ENCODE data around the gene ATP2B2. TPM values are rescaled to one million over a fixed set of nuclear protein-coding genes. Genes with fewer than 3 reads are reported as not detected.

Gene ATP2B2
- total RNA-seq, 1 experiment from 2014 or later: not detected

DNA sequence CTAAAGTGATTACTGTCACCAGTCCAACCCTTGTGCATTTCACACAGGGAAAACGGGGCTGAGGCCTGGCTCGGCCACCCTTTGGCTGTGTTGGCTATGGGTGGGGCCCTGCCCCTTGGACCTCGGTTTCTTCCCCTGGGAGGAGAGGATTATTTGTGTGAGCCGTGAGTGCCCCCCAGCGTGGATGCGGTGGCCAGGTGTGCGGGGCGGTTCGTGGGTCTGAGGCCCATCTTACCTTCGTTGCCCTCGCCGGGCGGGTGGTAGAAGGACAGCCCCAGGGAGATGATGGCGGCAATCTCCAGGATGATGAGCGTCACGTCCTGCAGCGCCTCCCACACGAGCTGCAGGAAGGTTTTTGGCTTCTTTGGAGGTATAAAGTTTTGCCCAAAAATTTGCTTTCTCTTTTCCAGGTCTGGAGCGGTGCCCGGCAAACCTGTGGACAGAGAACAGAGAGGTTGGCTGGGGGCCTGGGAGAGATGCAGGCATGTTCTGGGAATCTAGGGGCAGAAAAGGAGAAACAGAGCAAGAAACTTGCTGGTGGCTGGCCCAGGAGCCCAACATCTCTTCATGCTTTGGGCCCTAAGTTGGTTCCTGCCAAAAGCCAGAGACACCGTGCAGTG is 94.9 kb downstream of the ATP2B2 start:
- Histone ChIP-seq H3K9me3 (ENCODE audit: control insufficient read depth in 1 of 2, insufficient read depth in 1 of 2, low read depth in 1 of 2, low read length in 2 of 2) (no peaks in the 10 kb centered on the region), H4K20me1 (ENCODE audit: insufficient read depth) (no peaks in the 10 kb centered on the region), H3K79me2 (ENCODE audit: insufficient read depth, low read length) (no peaks in the 10 kb centered on the region), H3K27me3 (ENCODE audit: insufficient read depth, low read length) (no peaks in the 10 kb centered on the region; the same call in 1 of the 2 replicates), H3K9ac (ENCODE audit: low read length) (no peak overlapping the region), H3K36me3 (ENCODE audit: control insufficient read depth in 1 of 2, insufficient read depth in 2 of 2, low read length in 2 of 2) (no peaks in the 10 kb centered on the region), H3K4me2 (ENCODE audit: low read length) (no peak overlapping the region), H2AFZ (ENCODE audit: low read depth, low read length, poor library complexity, severe bottlenecking) (no peak overlapping the region), H3K27ac (ENCODE audit: low read depth, low read length) (no peak overlapping the region), H3K4me3 (replicated peaks in 1 of 2; ENCODE audit: low read depth in 1 of 2, low read length in 2 of 2) (no peak overlapping the region), H3K4me1 (ENCODE audit: control insufficient read depth in 1 of 2, insufficient read depth in 2 of 2, low read length in 2 of 2) (no peaks in the 10 kb centered on the region), H3K9me2 (ENCODE audit: insufficient read depth) (no peaks in the 10 kb centered on the region)
- ChIA-PET POLR2A (no interaction called here), RAD21 (ENCODE audit: low non-redundant PET in 1 of 2, low total read pairs in 2 of 2, uncharacterized antibody in 2 of 2, unreplicated experiment in 2 of 2) (no interaction called here), CTCF (no interaction called here)
- intact Hi-C loops (cut with micrococcal nuclease): no loop called here
- TF ChIP-seq YY1 (IDR thresholded peaks at IDR 0.05; ENCODE audit: extremely low read depth, insufficient replicate concordance, low read depth, low read length): no peak
- TF ChIP-seq EZH2 (IDR thresholded peaks at IDR 0.05): no peak
- TF ChIP-seq ZNF274 (IDR thresholded peaks at IDR 0.05; ENCODE audit: low read depth, low read length): no peak
- TF ChIP-seq, protein P1, sequence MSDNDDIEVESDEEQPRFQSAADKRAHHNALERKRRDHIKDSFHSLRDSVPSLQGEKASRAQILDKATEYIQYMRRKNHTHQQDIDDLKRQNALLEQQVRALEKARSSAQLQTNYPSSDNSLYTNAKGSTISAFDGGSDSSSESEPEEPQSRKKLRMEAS (IDR thresholded peaks at IDR 0.05): no peak
- no peak for TF ChIP-seq CEBPB (IDR thresholded peaks at IDR 0.05; ENCODE audit: low read depth)
- no peak for TF ChIP-seq ZFX (IDR thresholded peaks at IDR 0.05)
- ATAC-seq: no peak
- BruUV-seq (replicated peaks): no TSS peak
- no peak for DNase-seq (ENCODE audit: low read depth, low spot score)

DNA sequence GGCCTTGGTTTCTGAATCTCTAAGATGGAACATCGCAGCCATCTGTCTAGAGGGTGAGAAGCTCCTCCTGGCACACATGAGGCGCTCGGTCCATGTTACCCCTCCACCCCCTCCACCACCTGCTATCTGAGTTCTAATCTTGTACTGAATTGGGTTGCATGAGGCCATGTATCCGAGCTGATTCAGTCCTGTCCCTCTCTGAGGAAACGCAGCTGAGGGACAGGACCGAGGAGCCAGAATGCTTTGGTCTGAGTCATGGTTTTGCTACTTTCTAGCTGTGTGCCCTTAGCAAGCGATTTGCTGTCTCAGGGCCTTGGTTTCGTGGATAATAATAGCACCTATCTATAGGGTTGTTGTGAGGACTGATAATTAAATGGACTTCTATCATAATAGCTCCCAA is 96.7 kb downstream of the ATP2B2 start:
- intact Hi-C loops (cut with micrococcal nuclease): no loop called here
- POLR2A ChIA-PET: no interaction called here
- RAD21 ChIA-PET (ENCODE audit: low non-redundant PET in 1 of 2, low total read pairs in 2 of 2, uncharacterized antibody in 2 of 2, unreplicated experiment in 2 of 2): no interaction called here

More for the DNA sequence above, 96.7 kb downstream of the ATP2B2 start:
- BruUV-seq (replicated peaks): no TSS peak
- Histone ChIP-seq H3K9me2 (ENCODE audit: insufficient read depth) (no peaks in the 10 kb centered on the region), H3K36me3 (ENCODE audit: control insufficient read depth in 1 of 2, insufficient read depth in 2 of 2, low read length in 2 of 2) (no peaks in the 10 kb centered on the region), H3K4me2 (ENCODE audit: low read length) (no peak overlapping the region), H3K9me3 (ENCODE audit: control insufficient read depth in 1 of 2, insufficient read depth in 1 of 2, low read depth in 1 of 2, low read length in 2 of 2) (no peaks in the 10 kb centered on the region), H3K79me2 (ENCODE audit: insufficient read depth, low read length) (no peaks in the 10 kb centered on the region), H4K20me1 (ENCODE audit: insufficient read depth) (no peaks in the 10 kb centered on the region), H3K27ac (ENCODE audit: low read depth, low read length) (no peak overlapping the region), H3K27me3 (ENCODE audit: insufficient read depth, low read length) (no peaks in the 10 kb centered on the region), H3K9ac (ENCODE audit: low read length) (no peak overlapping the region), H3K4me3 (replicated peaks in 1 of 2; ENCODE audit: low read depth in 1 of 2, low read length in 2 of 2) (no peak overlapping the region), H3K4me1 (ENCODE audit: control insufficient read depth in 1 of 2, insufficient read depth in 2 of 2, low read length in 2 of 2) (no peaks in the 10 kb centered on the region), H2AFZ (ENCODE audit: low read depth, low read length, poor library complexity, severe bottlenecking) (no peak overlapping the region)
- CTCF ChIA-PET: no interaction called here
- DNase-seq (ENCODE audit: low read depth, low spot score) (no peak), ATAC-seq (no peak)
- TF ChIP-seq ELF1 (IDR thresholded peaks at IDR 0.05; ENCODE audit: borderline replicate concordance, low read depth) (no peak), ZNF274 (IDR thresholded peaks at IDR 0.05; ENCODE audit: low read depth, low read length) (no peak), EZH2 (IDR thresholded peaks at IDR 0.05) (no peak), EZH2phosphoT487 (IDR thresholded peaks at IDR 0.05; ENCODE audit: borderline replicate concordance) (no peak), ZFX (IDR thresholded peaks at IDR 0.05) (no peak), SIN3A (IDR thresholded peaks at IDR 0.05; ENCODE audit: low read depth) (no peak)

Measured in HCT116 (cell line).